NCI-H446 (cell line): ENCODE data around the gene MYLK.

Experiments
- DNase-seq, 2 experiments: peaks; one replicate each; lab custom pipeline; 2025; lab: John Stamatoyannopoulos, UW

The MYLK gene

GRCh38 chr3:123644358-123644757 is 239.8 kb downstream of the MYLK start:
- DNase-seq: no peak

- DNase-seq: no peak
Measured at GRCh38 chr3:123642957-123643330, 241.2 kb downstream of the MYLK start.

- peak; percentile 74 to 83 for DNase-seq
Measured at GRCh38 chr3:123642182-123642956, 241.8 kb downstream of the MYLK start.

- no peak for DNase-seq
Measured at GRCh38 chr3:123641505-123641904, 242.6 kb downstream of the MYLK start.

- no peak for DNase-seq
Measured at GRCh38 chr3:123640740-123641462, 243.2 kb downstream of the MYLK start.

GRCh38 chr3:123640311-123640710 is 243.8 kb downstream of the MYLK start:
- DNase-seq: no peak

GRCh38 chr3:123638936-123639689 is 245.0 kb downstream of the MYLK start:
- no peak for DNase-seq

- no peak for DNase-seq
Measured at GRCh38 chr3:123637841-123638240, 246.3 kb downstream of the MYLK start.

- no peak for DNase-seq
Measured at GRCh38 chr3:123637131-123637530, 247.0 kb downstream of the MYLK start.

- DNase-seq: no peak
Measured at GRCh38 chr3:123636431-123636841, 247.7 kb downstream of the MYLK start.

GRCh38 chr3:123635717-123636116 is 248.4 kb downstream of the MYLK start:
- DNase-seq: no peak

GRCh38 chr3:123635217-123635616 is 248.9 kb downstream of the MYLK start:
- peak in 1 of 2 experiments; percentile 17 for DNase-seq

- no peak for DNase-seq
Measured at GRCh38 chr3:123634149-123635051, 249.7 kb downstream of the MYLK start.

- no peak for DNase-seq
Measured at GRCh38 chr3:123633530-123633929, 250.6 kb downstream of the MYLK start.

GRCh38 chr3:123632161-123632655 is 251.9 kb downstream of the MYLK start:
- DNase-seq: peak in 1 of 2 experiments; percentile 64

GRCh38 chr3:123629747-123630047 is 254.4 kb downstream of the MYLK start:
- DNase-seq: no peak

- DNase-seq: no peak
Measured at GRCh38 chr3:123628996-123629746, 255.0 kb downstream of the MYLK start.

GRCh38 chr3:123627673-123628670 is 256.2 kb downstream of the MYLK start:
- no peak for DNase-seq

GRCh38 chr3:123626881-123627280 is 257.3 kb downstream of the MYLK start:
- no peak for DNase-seq

- DNase-seq: no peak
Measured at GRCh38 chr3:123624302-123624701, 259.8 kb downstream of the MYLK start.
